HepG2 (cell line): ENCODE data around the gene IGF2BP1. TPM values are rescaled to one million over a fixed set of nuclear protein-coding genes. Genes with fewer than 3 reads are reported as not detected.

Experiments
- ATM ChIP-seq: fragments of 450-650 bp; IDR thresholded peaks from 2 replicates; pipeline ENCODE4 v1.7.1; 2017; ENCODE audit warnings: mild to moderate bottlenecking, borderline replicate concordance
- BORCS8-MEF2B ChIP-seq: sonication (generic); formaldehyde crosslinking; IDR thresholded peaks from 2 replicates; pipeline ENCODE4 v1.8.0; 2022; ENCODE audit warnings: mild to moderate bottlenecking, missing genetic modification reagents
- FOSL1 ChIP-seq: sonication (generic); formaldehyde crosslinking; IDR thresholded peaks from 2 replicates; pipeline ENCODE4 v1.9.0; 2021; ENCODE audit warnings: missing genetic modification reagents, borderline replicate concordance
- FOXJ3 ChIP-seq: sonication (generic); formaldehyde crosslinking; IDR thresholded peaks from 2 replicates; pipeline ENCODE4 v1.4.0; 2020; ENCODE audit warnings: missing genetic modification reagents, mild to moderate bottlenecking, borderline replicate concordance
- HHEX ChIP-seq: IDR thresholded peaks from 2 replicates; pipeline ENCODE4 v1.6.1; 2016; ENCODE audit warnings: control low read depth
- NR1H2 ChIP-seq: sonication (generic); formaldehyde crosslinking; IDR thresholded peaks from 2 replicates; pipeline ENCODE4 v1.8.1; 2022; ENCODE audit warnings: low read depth, missing genetic modification reagents, borderline replicate concordance
- PHB2 ChIP-seq: fragments of 450-650 bp; IDR thresholded peaks from 2 replicates; pipeline ENCODE4 v1.6.1; 2018; ENCODE audit not compliant: partially characterized antibody
- TCF7L2 ChIP-seq: IDR thresholded peaks from 2 replicates; pipeline ENCODE4 v1.6.1; 2011; ENCODE audit warnings: mild to moderate bottlenecking, low read depth, low read length, moderate library complexity
- THAP11 ChIP-seq: IDR thresholded peaks from 2 replicates; pipeline ENCODE4 v1.6.1; 2016; ENCODE audit warnings: missing biosample characterization, missing genetic modification reagents
- U2AF1 ChIP-seq: fragments of 200-400 bp; formaldehyde crosslinking; optimal IDR thresholded peaks from 2 replicates; pipeline ENCODE3; 2017; ENCODE audit warnings: mild to moderate bottlenecking, low read depth, low read length
- YY1 ChIP-seq: IDR thresholded peaks from 2 replicates; pipeline ENCODE4 v1.6.1; 2011; ENCODE audit warnings: low read length, low read depth, moderate library complexity, mild to moderate bottlenecking; ENCODE audit not compliant: insufficient read depth, insufficient replicate concordance
- ZBTB25 ChIP-seq: IDR thresholded peaks from 2 replicates; pipeline ENCODE4 v1.6.1; 2018; ENCODE audit warnings: missing genetic modification reagents
- ZC3H4 ChIP-seq: sonication (generic); formaldehyde crosslinking; IDR thresholded peaks from 2 replicates; pipeline ENCODE4 v1.4.0; 2020; ENCODE audit warnings: missing genetic modification reagents, borderline replicate concordance
- ZFP36L2 ChIP-seq: sonication (generic); formaldehyde crosslinking; IDR thresholded peaks from 2 replicates; pipeline ENCODE4 v1.4.0; 2020; ENCODE audit warnings: missing genetic modification reagents
- ZFP37 ChIP-seq: sonication (generic); formaldehyde crosslinking; IDR thresholded peaks from 2 replicates; pipeline ENCODE4 v1.4.0; 2020; ENCODE audit warnings: missing genetic modification reagents, borderline replicate concordance
- ZNF274 ChIP-seq: sonication (generic); formaldehyde crosslinking; IDR thresholded peaks from 2 replicates; pipeline ENCODE4 v1.5.1; 2020; ENCODE audit warnings: mild to moderate bottlenecking, missing genetic modification reagents
- ZNF513 ChIP-seq: sonication (generic); formaldehyde crosslinking; conservative IDR thresholded peaks from 2 replicates; pipeline ENCODE4 v1.5.0; 2020; ENCODE audit warnings: missing genetic modification reagents
- ZNF589 ChIP-seq: sonication (generic); formaldehyde crosslinking; conservative IDR thresholded peaks from 2 replicates; pipeline ENCODE4 v1.8.0; 2022; ENCODE audit warnings: mild to moderate bottlenecking, moderate library complexity, missing genetic modification reagents
- ZNF652 ChIP-seq: IDR thresholded peaks from 2 replicates; pipeline ENCODE4 v1.6.1; 2016; ENCODE audit warnings: low read depth, borderline replicate concordance
- ZNF768 ChIP-seq: sonication (generic); formaldehyde crosslinking; IDR thresholded peaks from 2 replicates; pipeline ENCODE4 v1.4.0; 2020; ENCODE audit warnings: missing genetic modification reagents
- polyA plus RNA-seq, 8 experiments: library from polyadenylated mRNA; depleted of rRNA in 3 of 8; stranded (reverse) in 7 of 8; unstranded in 1 of 8; fragments of >200 nt; fragmentation: Illumina TruSeq in 4 of 8; extraction: Trizol in 4 of 8; gene quantifications; 2 replicates each; pipeline versions ENCODE4 v1.2.1 to v1.2.3, GENCODE V29; 2011 to 2016; ENCODE audit warnings: low read depth in 4 of 8, missing spikeins in 1 of 8, mixed read lengths in 1 of 8; ENCODE audit not compliant: insufficient read depth in 1 of 8
- total RNA-seq, 5 experiments: library from RNA; depleted of rRNA; stranded (reverse); fragments of >200 nt; fragmentation: Illumina TruSeq; extraction: Trizol; gene quantifications; 2 replicates each; pipeline ENCODE4 v1.2.3, GENCODE V29; 2016; ENCODE audit warnings: low read depth in 1 of 5
- TF ChIP-seq, protein P1 (sequence below): sonication (generic); formaldehyde crosslinking; IDR thresholded peaks from 2 replicates; pipeline ENCODE4 v1.5.0; 2020; ENCODE audit warnings: missing genetic modification reagents
- TF ChIP-seq, protein P2 (sequence below): IDR thresholded peaks from 2 replicates; pipeline ENCODE4 v1.6.1; 2016; ENCODE audit warnings: low read depth, missing genetic modification reagents, missing compliant biosample characterization

The IGF2BP1 gene
- total and polyA plus RNA-seq, 2 of the 13 experiments (the other 11 are each of a cell fraction or from before 2014, with no cell fraction given) = 29.7 to 75.1 TPM

GRCh38 chr17:49079840-49080663, 82.9 kb downstream of the IGF2BP1 start (continued):
- TF ChIP-seq, protein P1, sequence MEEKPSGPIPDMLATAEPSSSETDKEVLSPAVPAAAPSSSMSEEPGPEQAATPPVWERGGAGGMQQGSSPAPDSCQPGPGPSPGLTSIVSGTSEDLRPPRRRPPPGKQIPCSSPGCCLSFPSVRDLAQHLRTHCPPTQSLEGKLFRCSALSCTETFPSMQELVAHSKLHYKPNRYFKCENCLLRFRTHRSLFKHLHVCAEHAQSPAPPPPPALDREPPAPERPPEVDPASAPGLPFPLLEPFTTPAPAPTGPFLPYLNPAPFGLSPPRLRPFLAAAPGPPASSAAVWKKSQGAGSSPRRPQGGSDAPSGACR (CRISPR knock-in tag) = no peak
- TF ChIP-seq FOSL1 (no peak), ZNF589 (CRISPR knock-in tag) (no peak), PHB2 (no peak), HHEX (CRISPR knock-in tag) (no peak), ZNF768 (CRISPR knock-in tag) (no peak), BORCS8-MEF2B (no peak), YY1 (no peak), ZNF274 (CRISPR knock-in tag) (no peak), TCF7L2 (no peak), ZBTB25 (CRISPR knock-in tag) (0 out of 2 replicates have a peak, but pooled peaks have one; percentile 40), THAP11 (CRISPR knock-in tag) (peak; percentile 16; the same call in 1 of the 2 replicates), ZNF652 (CRISPR knock-in tag) (no peak; the same call in 1 of the 2 replicates), ZFP36L2 (CRISPR knock-in tag) (no peak), ZC3H4 (CRISPR knock-in tag) (no peak), ZFP37 (no peak), U2AF1 (no peak), NR1H2 (CRISPR knock-in tag) (no peak), FOXJ3 (CRISPR knock-in tag) (0 out of 2 replicates have a peak, but pooled peaks have one; percentile 27), ATM (no peak), ZNF513 (no peak)
- TF ChIP-seq, protein P2, sequence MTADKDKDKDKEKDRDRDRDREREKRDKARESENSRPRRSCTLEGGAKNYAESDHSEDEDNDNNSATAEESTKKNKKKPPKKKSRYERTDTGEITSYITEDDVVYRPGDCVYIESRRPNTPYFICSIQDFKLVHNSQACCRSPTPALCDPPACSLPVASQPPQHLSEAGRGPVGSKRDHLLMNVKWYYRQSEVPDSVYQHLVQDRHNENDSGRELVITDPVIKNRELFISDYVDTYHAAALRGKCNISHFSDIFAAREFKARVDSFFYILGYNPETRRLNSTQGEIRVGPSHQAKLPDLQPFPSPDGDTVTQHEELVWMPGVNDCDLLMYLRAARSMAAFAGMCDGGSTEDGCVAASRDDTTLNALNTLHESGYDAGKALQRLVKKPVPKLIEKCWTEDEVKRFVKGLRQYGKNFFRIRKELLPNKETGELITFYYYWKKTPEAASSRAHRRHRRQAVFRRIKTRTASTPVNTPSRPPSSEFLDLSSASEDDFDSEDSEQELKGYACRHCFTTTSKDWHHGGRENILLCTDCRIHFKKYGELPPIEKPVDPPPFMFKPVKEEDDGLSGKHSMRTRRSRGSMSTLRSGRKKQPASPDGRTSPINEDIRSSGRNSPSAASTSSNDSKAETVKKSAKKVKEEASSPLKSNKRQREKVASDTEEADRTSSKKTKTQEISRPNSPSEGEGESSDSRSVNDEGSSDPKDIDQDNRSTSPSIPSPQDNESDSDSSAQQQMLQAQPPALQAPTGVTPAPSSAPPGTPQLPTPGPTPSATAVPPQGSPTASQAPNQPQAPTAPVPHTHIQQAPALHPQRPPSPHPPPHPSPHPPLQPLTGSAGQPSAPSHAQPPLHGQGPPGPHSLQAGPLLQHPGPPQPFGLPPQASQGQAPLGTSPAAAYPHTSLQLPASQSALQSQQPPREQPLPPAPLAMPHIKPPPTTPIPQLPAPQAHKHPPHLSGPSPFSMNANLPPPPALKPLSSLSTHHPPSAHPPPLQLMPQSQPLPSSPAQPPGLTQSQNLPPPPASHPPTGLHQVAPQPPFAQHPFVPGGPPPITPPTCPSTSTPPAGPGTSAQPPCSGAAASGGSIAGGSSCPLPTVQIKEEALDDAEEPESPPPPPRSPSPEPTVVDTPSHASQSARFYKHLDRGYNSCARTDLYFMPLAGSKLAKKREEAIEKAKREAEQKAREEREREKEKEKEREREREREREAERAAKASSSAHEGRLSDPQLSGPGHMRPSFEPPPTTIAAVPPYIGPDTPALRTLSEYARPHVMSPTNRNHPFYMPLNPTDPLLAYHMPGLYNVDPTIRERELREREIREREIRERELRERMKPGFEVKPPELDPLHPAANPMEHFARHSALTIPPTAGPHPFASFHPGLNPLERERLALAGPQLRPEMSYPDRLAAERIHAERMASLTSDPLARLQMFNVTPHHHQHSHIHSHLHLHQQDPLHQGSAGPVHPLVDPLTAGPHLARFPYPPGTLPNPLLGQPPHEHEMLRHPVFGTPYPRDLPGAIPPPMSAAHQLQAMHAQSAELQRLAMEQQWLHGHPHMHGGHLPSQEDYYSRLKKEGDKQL = no peak
